HG03064 (cell line): ENCODE data around the gene SCAI.
"Not testable (repeated sequence)": the region's sequence is repeated elsewhere in the genome, so short reads cannot be mapped to it uniquely, and the experiment has no call there.

Experiments
- ATAC-seq: cut with Tn5 transposase; IDR thresholded peaks from one replicate; pipeline ENCODE4 v1.9.1; 2021; ENCODE audit warnings: low read depth; ENCODE audit not compliant: unreplicated experiment

The SCAI gene

DNA sequence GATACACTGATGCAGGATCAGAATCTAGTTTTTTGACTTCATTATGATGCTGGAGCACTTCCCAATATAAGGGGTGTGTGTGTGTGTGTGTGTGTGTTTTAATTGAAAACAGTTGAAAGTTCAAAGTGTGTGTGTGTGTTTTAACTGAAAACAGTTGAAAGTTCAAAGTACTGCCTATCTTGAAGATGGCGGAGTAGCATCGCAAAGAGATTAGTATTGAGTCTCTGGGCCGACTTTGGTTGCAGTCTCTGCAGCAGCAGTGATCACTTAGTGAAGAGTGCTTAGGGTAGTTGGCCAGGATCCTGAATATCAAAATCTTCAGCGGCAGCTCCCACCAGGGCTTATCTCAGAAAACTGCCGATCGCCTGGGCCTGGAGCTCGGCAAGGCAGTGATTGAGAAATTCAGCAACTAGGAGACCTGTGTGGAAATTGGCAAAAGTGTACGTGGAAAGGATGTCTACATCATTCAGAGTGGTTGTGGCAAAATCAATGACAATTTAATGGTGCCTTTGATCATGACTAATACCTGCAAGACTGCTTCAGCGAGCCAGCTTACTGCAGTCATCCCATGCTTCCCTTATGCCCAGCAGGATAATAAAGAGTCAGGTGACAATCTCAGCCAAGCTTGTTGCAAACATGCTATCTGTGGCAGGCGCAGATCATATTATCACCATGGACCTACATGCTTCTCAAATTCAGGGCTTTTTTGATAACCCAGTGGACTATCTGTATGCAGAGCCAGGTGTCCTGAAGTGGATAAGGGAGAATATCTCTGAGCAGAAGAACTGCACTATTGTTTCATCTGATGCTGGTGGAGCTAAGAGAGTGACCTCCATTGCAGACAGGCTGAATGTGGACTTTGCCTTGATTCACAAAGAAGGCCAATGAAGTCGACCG is 7.3 kb upstream of the SCAI start:
- no peak for ATAC-seq

DNA sequence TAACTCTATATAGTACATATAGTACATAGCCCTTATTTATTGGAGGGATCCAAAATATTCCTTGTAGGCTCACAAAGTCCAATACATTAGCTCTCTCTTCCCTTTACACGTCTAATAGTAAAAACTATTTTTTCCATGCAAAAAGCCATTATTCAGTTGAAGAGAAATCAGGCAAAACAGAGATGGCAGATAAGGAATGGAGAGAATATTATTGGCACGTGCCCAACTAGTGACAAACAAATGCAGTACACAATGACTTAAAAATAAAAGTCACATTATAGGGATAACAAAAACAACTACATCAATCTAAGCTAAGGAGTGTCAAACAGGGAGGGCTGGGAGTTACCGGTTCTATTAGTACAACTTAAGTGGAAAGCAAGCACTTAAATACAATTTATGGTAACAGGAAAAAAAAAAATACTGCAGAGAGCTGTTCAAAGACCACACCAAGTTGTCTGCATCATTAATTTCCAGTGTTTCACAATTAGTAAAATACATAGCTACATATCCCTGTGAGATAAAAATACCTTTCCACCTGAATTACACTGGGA is 4.1 kb upstream of the SCAI start:
- no peak for ATAC-seq

DNA sequence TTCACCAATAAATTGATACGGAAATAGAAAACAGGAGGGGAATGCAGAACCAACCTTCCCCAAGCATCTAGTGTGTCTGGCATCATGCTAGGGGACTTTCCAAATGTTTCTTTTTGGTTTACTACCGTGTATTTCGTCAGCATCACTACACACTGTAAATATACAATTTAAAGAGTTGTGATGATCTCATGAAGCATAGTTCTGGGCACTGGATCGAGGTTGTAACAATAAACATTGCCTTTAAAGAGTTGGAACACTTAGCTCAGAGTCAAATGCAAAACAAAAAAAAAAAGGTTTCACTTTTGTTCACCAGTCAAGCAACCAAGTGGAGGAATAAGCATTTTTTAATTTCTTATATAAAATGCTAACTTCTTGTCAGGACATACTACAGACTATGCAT is 2.9 kb upstream of the SCAI start:
- ATAC-seq = no peak

DNA sequence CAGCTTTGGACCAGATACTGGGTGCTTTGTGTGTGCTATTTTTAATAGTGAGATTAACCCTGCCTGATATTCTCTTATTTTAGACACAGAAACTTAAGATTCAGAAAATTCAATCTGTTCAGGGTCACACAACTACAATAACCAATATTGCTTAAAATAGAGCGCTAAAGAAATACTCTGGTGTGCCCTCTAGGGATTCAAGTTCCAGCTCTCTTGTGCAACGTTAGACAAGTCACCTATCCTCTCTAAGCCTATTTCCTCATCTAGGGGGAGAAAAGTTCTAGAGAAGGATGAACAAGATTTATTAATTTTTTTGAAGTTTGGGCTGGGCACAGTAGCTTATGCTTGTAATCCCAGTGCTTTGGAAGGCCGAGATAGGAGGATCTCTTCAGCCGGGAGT is 2.1 kb upstream of the SCAI start:
- ATAC-seq = no peak

DNA sequence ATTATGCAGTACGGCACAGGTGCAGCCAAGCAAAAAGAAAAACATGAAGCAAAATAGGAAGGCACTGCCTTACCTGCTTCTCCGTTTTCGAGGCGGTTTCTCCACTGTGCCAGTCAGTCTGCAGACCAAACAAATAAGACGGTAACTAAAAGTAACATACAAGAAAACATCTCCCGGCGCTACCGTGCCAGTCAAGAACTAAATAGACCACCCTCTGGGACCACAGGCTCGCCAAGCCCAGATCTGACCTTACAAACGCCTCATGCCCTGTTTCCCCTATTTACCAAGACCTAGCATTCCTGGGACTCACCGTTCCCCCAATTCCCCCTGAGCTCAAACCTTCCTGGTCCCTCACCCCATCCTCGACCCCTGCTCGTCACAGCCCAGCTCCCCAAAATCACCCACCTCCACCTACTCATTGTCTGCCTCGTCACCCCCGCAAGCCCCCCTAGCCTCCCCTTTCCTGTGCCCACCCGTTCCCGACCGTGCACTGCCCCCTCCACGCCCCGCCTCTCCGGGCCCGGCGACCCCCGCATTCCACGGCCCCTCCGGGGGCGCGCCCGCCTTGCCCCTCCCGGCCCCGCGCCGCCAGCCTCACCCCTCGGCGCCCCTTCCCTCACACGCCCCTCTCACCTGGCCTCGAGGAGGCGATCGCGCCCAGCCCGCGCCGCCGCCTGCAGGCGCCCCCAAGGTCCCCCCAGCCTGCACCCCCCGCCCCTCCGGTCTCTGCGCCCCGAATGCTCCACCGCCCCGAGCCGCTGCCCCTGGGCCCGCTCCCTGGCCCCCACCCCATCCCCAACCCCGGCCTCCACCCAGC is 560 bp downstream of the SCAI start:
- no peak for ATAC-seq

DNA sequence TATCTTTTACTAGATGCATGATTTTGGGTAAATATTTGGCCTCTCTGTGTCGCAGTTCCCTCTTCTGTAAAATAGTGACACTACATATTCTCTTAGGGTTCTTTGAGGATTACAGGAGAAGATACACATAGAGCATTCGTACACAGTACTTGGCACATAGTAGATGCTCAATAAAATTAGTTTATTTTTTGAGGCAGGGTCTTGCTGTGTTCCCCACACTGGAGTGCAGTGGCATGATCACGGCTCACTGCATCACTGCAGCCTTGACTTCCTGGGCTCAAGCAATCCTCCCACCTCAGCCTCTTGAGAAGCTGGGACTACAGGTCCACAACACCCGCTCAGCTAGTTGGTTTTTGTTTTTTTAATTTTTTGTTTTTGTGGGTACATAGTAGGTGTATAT is 1.6 kb downstream of the SCAI start:
- no peak for ATAC-seq

- no peak for ATAC-seq
These were observed 2.1 kb downstream of the SCAI start for GRCh38 chr9:125141251-125141650.

- ATAC-seq = no peak
These were observed 2.8 kb downstream of the SCAI start for GRCh38 chr9:125140576-125140975.

GRCh38 chr9:125137200-125137599 is 6.1 kb downstream of the SCAI start:
- no peak for ATAC-seq

GRCh38 chr9:125134976-125135375 is 8.4 kb downstream of the SCAI start:
- ATAC-seq = no peak

DNA sequence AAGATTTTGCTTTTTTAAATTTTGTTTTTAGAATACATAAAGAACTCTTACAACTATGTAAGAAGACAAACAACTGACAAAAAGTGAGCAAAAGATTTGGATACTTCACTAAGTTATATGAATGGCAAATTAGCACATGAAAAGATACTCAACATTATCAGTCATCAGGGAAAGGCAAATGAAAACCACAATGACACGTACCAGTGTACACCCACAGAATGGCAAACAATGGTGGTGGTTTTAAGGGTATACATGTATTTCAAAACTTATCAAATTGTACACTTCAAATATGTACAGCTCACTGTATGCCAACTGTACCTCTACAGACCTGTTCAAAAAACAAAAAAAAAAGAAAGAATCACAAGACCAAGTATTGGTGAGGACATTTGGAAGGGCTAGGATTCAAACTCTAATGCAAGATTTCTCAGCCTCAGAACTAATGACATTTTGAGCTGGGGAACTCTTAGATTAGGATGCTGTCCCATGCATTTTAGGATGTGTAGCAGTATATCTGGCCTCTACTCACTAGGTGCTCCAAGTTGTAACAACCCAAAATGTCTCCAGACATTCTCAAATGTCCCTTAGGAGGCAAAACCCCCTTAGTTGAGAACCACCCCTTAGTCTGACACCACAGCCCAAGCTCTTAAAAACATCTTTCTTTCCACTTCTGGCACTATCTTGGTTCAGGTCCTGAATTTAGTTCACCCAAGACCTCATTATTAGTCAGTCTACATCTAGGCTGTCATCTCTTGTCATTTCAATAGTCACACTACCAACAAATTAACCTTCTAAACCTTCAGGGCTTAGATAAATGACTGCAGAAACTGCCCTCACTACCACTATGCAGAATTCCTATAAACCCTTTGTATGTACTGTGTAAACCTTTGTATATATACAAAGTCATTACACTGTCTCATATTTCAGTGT is 9.7 kb downstream of the SCAI start:
- no peak for ATAC-seq

DNA sequence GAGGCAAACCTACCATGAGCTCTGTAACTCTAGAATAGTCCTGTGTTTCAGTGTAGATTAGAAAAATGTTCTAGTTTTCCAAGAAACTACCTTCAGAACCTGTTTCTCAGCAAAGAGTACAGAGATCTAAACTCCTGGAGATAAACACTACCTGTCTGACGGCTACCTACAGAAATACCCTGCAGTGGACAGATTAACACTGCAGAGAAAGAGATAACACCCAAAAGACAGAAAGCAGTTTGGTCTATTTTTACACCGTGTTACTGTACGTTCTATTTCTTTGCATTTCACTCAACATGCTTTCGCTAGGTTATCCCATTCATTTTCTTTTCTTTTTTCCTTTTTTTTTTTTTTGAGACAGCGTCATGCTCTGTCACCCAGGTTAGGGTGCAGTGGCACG is 11.6 kb downstream of the SCAI start:
- ATAC-seq = no peak

DNA sequence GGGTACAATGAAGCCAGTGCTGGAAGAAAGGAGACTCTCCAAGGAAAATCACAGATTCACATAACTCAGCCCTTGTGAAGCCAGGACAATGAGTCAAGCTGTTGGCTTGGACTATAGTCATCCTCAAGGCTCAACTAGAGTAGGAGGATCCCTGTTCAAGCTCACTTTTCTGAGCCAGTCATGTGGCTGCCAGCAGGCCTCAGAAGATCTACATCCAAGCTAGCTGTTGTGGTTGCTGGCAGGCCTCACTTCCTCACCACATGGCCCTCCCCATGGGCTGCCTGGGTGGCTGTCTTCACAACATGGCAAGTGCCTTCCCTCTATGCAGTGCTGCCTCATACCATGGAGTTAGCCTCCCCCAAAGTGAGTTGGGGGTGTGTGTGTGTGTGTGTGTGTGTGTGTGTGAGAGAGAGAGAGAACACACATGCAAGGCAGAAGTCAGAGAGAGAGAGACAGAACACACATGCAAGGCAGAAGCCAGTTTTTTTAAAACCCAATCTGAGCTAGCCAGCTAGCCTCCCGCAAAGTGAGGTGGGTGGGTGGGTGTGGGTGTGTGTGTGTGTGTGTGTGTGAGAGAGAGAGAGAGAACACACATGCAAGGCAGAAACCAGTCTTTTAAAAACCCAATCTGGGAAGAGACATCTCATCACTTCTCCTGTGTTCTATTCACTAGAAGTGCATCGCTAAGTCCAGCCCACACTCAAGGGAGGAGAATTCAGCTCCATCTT is 17.1 kb downstream of the SCAI start:
- ATAC-seq = peak; percentile 92

DNA sequence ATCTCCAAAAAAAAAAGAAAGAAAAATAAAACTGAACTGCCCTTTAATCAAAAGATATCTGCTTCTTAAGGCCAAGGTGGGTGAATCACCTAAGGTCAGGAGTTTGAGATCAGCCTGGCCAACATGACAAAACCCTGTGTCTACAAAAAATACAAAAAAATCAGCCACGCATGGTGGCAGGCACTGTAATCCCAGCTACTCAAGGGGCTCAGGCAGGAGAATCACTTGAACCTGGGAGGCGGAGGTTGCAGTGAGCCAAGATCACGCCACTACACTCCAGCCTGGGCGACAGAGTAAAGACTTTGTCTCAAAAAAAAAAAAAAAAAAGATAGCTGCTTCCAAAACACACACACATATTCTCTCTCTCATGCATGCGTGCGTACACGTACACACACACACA is 17.8 kb downstream of the SCAI start:
- ATAC-seq = no peak

- ATAC-seq = no peak
These were observed 22.2 kb downstream of the SCAI start for GRCh38 chr9:125121146-125121545.

DNA sequence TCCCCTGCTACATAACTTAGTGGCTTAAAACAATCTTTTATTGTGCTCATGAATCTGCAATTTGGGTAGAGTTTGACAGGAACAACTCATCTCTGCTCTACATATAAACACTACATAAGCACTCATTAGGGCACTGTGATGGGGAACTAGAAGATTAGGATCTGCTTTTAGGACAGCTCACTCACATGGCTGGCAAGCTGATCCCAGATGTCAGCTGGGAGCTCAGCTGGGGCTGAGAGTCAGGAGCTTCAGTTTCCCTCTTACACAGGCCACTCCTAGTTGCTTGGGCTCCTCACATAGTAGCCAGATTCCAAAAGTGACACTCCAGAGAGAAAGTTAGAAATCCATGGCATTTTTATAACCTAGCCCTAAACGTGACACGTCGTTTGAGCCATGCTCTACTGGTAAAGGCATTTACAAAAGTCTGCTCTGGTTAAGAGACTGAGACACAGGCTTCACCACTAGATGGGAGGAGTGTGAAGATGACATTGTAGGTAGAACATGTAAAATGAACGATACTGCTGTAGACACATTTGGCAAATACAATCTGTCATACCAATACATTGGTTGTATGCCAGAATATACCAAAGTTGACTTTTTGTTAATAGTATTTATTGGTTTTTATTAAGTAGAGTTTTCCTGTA is 23.6 kb downstream of the SCAI start:
- no peak for ATAC-seq

- not testable (repeated sequence) for ATAC-seq
These were observed 24.6 kb downstream of the SCAI start for GRCh38 chr9:125118696-125119095.

GRCh38 chr9:125114503-125114902 is 28.8 kb downstream of the SCAI start:
- not testable (repeated sequence) for ATAC-seq

DNA sequence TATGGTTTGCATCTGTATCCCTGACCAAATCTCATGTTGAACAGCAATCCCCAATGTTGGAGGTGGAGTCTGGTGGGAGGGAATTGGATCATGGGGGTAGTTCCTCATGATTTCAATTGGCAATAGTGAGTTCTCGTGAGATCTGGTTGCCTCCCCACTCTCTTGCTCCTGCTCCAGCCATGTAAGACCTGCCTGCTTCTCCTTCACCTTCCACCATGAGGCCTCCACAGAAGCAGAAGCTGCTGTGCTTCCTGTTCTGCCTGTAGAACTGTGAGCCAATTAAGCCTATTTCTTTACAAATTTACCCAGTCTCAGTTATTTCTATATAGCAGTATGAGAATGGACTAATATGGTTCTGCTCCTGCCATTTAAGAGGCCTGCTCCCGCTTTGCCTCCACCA is 32.9 kb downstream of the SCAI start:
- no peak for ATAC-seq
